ENCODE data around the gene SLC7A6OS.

Gene SLC7A6OS

DNA sequence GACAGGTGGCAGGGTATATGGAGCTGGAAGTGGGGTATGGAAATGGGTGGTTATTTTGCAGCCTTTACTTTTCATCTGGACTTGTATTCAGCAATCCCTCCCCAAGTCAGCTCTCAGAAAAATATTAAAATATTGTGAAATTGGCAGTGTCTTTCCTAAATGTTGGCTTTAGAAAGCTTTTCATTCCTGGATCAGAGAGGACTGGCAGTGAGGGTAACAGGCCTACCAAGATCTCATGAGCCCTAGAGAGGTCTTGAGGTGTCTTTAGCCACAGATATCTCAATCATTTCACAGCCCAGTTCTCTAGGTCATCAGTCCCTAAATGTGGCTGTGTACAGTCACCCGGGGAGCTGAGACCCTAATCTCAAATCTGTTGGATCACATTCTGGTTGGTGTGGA lies 22.5 kb downstream of the SLC7A6OS start:
- Histone ChIP-seq H3K36me3 (ENCODE audit: insufficient read depth) (no peaks in the 10 kb centered on the region; the same call in 1 of the 2 replicates), H3K9ac (no peak overlapping the region), H3K27ac (no peak overlapping the region), H2AFZ (ENCODE audit: low read depth) (no peak overlapping the region), H3K79me2 (ENCODE audit: insufficient read depth, low read depth) (peaks cover 6% of the 10 kb centered on the region; the same call in 1 of the 2 replicates), H3K4me3 (IDR thresholded peaks at IDR 0.05; ENCODE audit: insufficient read depth, low read depth, low read length) (no peak overlapping the region), H4K20me1 (ENCODE audit: insufficient read depth) (peaks cover 8% of the 10 kb centered on the region; the same call in 1 of the 2 replicates), H3K4me2 (no peak overlapping the region), H3K27me3 (ENCODE audit: insufficient read depth, low read depth) (no peaks in the 10 kb centered on the region), H3K4me1 (ENCODE audit: low read depth, poor library complexity, severe bottlenecking) (peaks cover 31% of the 10 kb centered on the region)
- TF ChIP-seq, protein P1, sequence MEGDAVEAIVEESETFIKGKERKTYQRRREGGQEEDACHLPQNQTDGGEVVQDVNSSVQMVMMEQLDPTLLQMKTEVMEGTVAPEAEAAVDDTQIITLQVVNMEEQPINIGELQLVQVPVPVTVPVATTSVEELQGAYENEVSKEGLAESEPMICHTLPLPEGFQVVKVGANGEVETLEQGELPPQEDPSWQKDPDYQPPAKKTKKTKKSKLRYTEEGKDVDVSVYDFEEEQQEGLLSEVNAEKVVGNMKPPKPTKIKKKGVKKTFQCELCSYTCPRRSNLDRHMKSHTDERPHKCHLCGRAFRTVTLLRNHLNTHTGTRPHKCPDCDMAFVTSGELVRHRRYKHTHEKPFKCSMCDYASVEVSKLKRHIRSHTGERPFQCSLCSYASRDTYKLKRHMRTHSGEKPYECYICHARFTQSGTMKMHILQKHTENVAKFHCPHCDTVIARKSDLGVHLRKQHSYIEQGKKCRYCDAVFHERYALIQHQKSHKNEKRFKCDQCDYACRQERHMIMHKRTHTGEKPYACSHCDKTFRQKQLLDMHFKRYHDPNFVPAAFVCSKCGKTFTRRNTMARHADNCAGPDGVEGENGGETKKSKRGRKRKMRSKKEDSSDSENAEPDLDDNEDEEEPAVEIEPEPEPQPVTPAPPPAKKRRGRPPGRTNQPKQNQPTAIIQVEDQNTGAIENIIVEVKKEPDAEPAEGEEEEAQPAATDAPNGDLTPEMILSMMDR (conservative IDR thresholded peaks at IDR 0.05; ENCODE audit: low read depth, low read length) = no peak

DNA sequence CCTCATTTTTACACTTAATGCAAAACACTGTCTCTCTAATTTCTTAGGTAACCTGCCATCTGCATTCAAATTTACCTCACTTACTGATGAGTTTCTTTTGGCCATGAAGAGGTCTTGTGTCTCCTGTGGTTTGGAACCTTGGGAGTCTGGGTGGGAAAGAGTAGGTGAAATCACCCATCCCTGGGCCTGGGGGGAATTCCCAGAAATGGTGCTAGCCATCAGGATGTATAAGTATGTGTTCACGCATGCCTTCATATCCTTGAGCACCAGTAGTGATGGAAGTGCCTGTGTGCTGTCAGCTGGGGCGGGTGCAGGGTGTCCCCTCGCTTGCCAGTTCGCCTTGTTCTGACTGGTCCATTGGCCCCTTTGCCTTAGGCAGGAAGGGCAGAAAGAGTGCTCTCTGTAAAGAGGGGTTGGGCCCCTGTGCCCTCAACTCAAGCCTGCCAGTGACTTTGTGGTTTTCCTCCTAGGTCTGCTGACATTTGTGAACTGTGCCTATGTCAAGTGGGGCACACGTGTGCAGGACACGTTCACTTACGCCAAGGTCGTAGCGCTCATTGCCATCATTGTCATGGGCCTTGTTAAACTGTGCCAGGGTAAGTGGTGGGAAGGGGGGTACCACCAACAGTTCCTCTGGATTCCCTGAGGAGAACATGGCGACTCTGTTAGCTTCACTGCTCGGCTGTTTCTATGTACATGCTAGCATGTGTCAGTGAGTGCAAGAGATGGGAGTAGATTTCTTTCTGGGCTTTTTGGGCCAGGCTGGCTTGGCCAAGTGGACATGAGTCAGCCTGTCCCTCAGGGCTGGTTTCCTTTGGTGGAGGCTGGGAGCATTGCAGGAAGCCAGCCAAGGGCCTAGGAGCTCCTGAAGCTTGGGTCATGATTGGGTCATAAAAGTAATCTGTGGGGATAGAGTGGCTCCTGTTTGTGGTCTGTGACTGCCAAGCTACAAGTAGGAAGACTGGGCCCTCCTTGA lies 23.2 kb downstream of the SLC7A6OS start:
- H3K79me2 ChIP-seq (ENCODE audit: insufficient read depth, low read depth) = peaks cover 6% of the 10 kb centered on the region; the same call in 1 of the 2 replicates
- H3K36me3 ChIP-seq (ENCODE audit: insufficient read depth) = no peaks in the 10 kb centered on the region; the same call in 1 of the 2 replicates
- peaks cover 5% of the 10 kb centered on the region; the same call in 1 of the 2 replicates for H4K20me1 ChIP-seq (ENCODE audit: insufficient read depth)
- H2AFZ ChIP-seq (ENCODE audit: low read depth) = no peak overlapping the region
- TF ChIP-seq, protein P1 (conservative IDR thresholded peaks at IDR 0.05; ENCODE audit: low read depth, low read length) = no peak
- H3K4me2 ChIP-seq = no peak overlapping the region
- H3K27ac ChIP-seq = no peak overlapping the region
- no peak overlapping the region for H3K9ac ChIP-seq
- no peak overlapping the region for H3K4me3 ChIP-seq (IDR thresholded peaks at IDR 0.05; ENCODE audit: insufficient read depth, low read depth, low read length)
- H3K4me1 ChIP-seq (ENCODE audit: low read depth, poor library complexity, severe bottlenecking) = peaks cover 38% of the 10 kb centered on the region
- H3K27me3 ChIP-seq (ENCODE audit: insufficient read depth, low read depth) = no peaks in the 10 kb centered on the region

DNA sequence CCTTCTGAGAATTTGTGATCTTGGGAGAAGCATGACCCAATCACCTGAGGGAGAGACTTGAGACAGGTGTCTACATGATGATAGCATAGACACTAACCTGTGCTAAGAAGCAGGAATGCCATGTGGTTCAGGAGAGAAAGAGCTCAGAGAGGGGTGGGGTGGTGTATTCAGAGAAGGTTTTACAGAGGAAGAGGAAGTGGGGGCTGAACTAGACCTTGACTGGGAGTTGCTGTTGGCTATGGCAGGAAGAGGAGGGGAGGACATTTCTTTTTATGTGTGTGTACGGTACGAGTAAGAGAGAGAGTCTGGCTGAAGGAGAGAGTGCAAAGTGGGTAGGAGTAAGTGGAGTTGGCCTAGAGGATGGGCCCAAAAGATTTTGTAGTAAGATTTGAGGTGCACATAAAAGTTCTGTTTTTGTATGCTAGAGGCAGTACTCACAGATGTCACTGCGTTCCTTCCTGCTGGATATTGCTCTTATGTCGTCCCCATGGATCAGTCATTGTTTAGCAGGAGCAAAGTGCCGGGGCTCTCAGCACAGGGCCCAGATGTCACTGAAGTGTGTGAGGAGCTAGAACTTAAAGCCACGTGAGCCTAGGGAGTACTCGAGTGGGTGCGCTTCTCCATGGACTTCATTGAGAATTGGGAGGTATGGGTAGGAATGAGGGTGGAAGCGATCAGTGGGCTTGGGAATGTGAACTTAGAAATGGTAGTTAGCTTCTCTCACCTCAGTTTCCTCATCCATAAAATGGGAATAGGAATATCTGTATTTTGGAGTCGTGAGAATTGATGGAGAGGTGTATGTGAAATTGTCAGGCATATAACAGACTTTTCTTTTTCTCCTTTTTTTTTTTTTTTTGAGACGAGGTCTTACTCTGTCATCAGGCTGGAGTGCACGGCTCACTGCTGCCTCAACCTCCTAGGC lies 24.3 kb downstream of the SLC7A6OS start:
- Histone ChIP-seq H3K4me1 (ENCODE audit: low read depth, poor library complexity, severe bottlenecking) (peaks cover 49% of the 10 kb centered on the region), H3K27ac (no peak overlapping the region), H4K20me1 (ENCODE audit: insufficient read depth) (peaks cover 4% of the 10 kb centered on the region; the same call in 1 of the 2 replicates), H3K4me2 (no peak overlapping the region), H3K9ac (no peak overlapping the region), H3K4me3 (IDR thresholded peaks at IDR 0.05; ENCODE audit: insufficient read depth, low read depth, low read length) (no peak overlapping the region), H2AFZ (ENCODE audit: low read depth) (no peak overlapping the region), H3K36me3 (ENCODE audit: insufficient read depth) (no peaks in the 10 kb centered on the region; the same call in 1 of the 2 replicates), H3K79me2 (ENCODE audit: insufficient read depth, low read depth) (peaks cover 12% of the 10 kb centered on the region; the same call in 1 of the 2 replicates), H3K27me3 (ENCODE audit: insufficient read depth, low read depth) (no peaks in the 10 kb centered on the region)
- TF ChIP-seq, protein P1 (conservative IDR thresholded peaks at IDR 0.05; ENCODE audit: low read depth, low read length) = no peak

DNA sequence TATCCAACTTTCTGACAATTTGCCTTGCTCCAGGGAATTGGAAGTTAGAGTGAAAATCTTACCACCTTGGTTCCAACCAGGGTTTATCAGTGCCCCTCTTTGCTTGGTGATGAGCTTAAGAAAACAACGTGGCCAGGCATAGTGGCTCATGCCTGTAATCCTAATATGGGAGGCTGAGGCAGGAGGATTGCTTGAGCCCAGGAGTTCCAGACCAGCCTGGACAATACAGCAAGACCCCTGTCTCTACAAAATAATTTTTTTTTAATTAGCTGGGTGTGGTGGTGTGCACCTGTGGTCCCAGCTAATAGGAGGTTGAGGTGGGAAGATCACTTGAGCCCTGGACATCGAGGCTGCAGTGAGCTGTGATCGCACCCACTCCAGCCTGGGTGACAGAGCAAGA lies 25.1 kb downstream of the SLC7A6OS start:
- no peak overlapping the region for H2AFZ ChIP-seq (ENCODE audit: low read depth)
- no peaks in the 10 kb centered on the region; the same call in 1 of the 2 replicates for H3K36me3 ChIP-seq (ENCODE audit: insufficient read depth)
- no peaks in the 10 kb centered on the region for H3K27me3 ChIP-seq (ENCODE audit: insufficient read depth, low read depth)
- H4K20me1 ChIP-seq (ENCODE audit: insufficient read depth) = peaks cover 4% of the 10 kb centered on the region; the same call in 1 of the 2 replicates
- no peak overlapping the region for H3K27ac ChIP-seq
- no peak overlapping the region for H3K9ac ChIP-seq
- no peak overlapping the region for H3K4me2 ChIP-seq
- H3K79me2 ChIP-seq (ENCODE audit: insufficient read depth, low read depth) = peaks cover 17% of the 10 kb centered on the region; the same call in 1 of the 2 replicates
- no peak overlapping the region for H3K4me3 ChIP-seq (IDR thresholded peaks at IDR 0.05; ENCODE audit: insufficient read depth, low read depth, low read length)
- TF ChIP-seq, protein P1 (conservative IDR thresholded peaks at IDR 0.05; ENCODE audit: low read depth, low read length) = no peak
- peaks cover 57% of the 10 kb centered on the region for H3K4me1 ChIP-seq (ENCODE audit: low read depth, poor library complexity, severe bottlenecking)

All from KMS-11 (cell line).